ENCODE measurements around the gene GLDC. TPM values are rescaled to one million over a fixed set of nuclear protein-coding genes. Genes with fewer than 3 reads are reported as not detected.

GLDC gene
- total and polyA plus RNA-seq, 10 of the 15 experiments (the other 5 are each of a cell fraction or from before 2014, with no cell fraction given), result 33.1 to 165 (median 114) TPM

GRCh38 chr9:6579613-6580012, 65.9 kb downstream of the GLDC start:
- no peaks in the 10 kb centered on the region for H3K27me3 ChIP-seq (replicated peaks in 1 of 2; ENCODE audit: control insufficient read depth in 2 of 2, insufficient read depth in 2 of 2, low read length in 1 of 2)
- H3K9ac ChIP-seq (ENCODE audit: control insufficient read depth, insufficient read depth, low read length), result no peak overlapping the region
- intact Hi-C loops (cut with micrococcal nuclease; ENCODE audit: unreplicated experiment) (no loop called here), in situ Hi-C loops (cut with MboI) (no loop called here)
- WGBS (ENCODE audit: insufficient coverage, insufficient replicate concordance, low lambda C conversion rate, missing lambda C conversion rate), result 48% methylated on average over 6 of the region's 6 CpGs
- ChIA-PET CTCF (interaction anchor here (1.2 to 3.9 kb wide), 3 partner anchors 12 to 107 kb away, joined by 3 to 24 read pairs (median 7); no protein-coding TSS in a partner anchor), POLR2A (no interaction called here), SMC1A (ENCODE audit: uncharacterized antibody, unreplicated experiment) (interaction anchor here (0.8 to 1.8 kb wide), 2 partner anchors 11 to 103 kb away, joined by 3 to 5 read pairs; no protein-coding TSS in a partner anchor), RAD21 (ENCODE audit: unreplicated experiment) (interaction anchor here (1.0 kb wide), 1 partner anchor 106 kb away, joined by 4 read pairs; no protein-coding TSS in a partner anchor)
- no peak for ATAC-seq
- no peak overlapping the region for H3K4me3 ChIP-seq
- no peak overlapping the region for H3K27ac ChIP-seq (ENCODE audit: control insufficient read depth, insufficient read depth)
- H3K4me1 ChIP-seq (ENCODE audit: control insufficient read depth, insufficient read depth, low read length), result peaks cover 16% of the 10 kb centered on the region
- H3K79me2 ChIP-seq (ENCODE audit: control insufficient read depth, insufficient read depth, low read length), result no peaks in the 10 kb centered on the region
- no TSS peak for BruUV-seq (replicated peaks)
- no peaks in the 10 kb centered on the region for H3K9me3 ChIP-seq (replicated peaks; ENCODE audit: control insufficient read depth, insufficient read depth, low read length)
- no peak overlapping the region for H3K4me2 ChIP-seq (ENCODE audit: control insufficient read depth, insufficient read depth)
- TF ChIP-seq PML (IDR thresholded peaks at IDR 0.05; ENCODE audit: low read length) (no peak), RFX5 (IDR thresholded peaks at IDR 0.05; ENCODE audit: low read depth, low read length) (no peak), ATF7 (IDR thresholded peaks at IDR 0.05; ENCODE audit: low read depth) (no peak), EP300 (IDR thresholded peaks at IDR 0.05; ENCODE audit: borderline replicate concordance in 1 of 2, control insufficient read depth in 1 of 2, low read depth in 2 of 2, low read length in 2 of 2) (no peak), MTA3 (IDR thresholded peaks at IDR 0.05; ENCODE audit: borderline replicate concordance, low read length) (no peak), MYB (IDR thresholded peaks at IDR 0.05; ENCODE audit: borderline replicate concordance, low read depth, low read length) (no peak), CEBPB (IDR thresholded peaks at IDR 0.05; ENCODE audit: borderline replicate concordance in 1 of 2, low read depth in 2 of 2, low read length in 2 of 2) (no peak), IRF4 (IDR thresholded peaks at IDR 0.05; ENCODE audit: low read depth, low read length) (no peak), CREB1 (IDR thresholded peaks at IDR 0.05; ENCODE audit: low read depth) (no peak), HSF1 (IDR thresholded peaks at IDR 0.05; ENCODE audit: low read depth, low read length) (no peak), ESRRA (IDR thresholded peaks at IDR 0.05; ENCODE audit: low read length) (no peak), RAD21 (IDR thresholded peaks at IDR 0.05; ENCODE audit: insufficient read depth, low read depth, low read length) (no peak), POU2F2 (IDR thresholded peaks at IDR 0.05; ENCODE audit: borderline replicate concordance, low read depth, low read length) (no peak), ZNF274 (IDR thresholded peaks at IDR 0.05; ENCODE audit: insufficient read depth, insufficient read length) (no peak), STAT1 (conservative IDR thresholded peaks at IDR 0.05) (no peak), IRF5 (IDR thresholded peaks at IDR 0.05; ENCODE audit: borderline replicate concordance) (no peak), MEF2A (IDR thresholded peaks at IDR 0.05; ENCODE audit: insufficient read depth, low read depth, low read length) (no peak)
- TF ChIP-seq, protein P1, sequence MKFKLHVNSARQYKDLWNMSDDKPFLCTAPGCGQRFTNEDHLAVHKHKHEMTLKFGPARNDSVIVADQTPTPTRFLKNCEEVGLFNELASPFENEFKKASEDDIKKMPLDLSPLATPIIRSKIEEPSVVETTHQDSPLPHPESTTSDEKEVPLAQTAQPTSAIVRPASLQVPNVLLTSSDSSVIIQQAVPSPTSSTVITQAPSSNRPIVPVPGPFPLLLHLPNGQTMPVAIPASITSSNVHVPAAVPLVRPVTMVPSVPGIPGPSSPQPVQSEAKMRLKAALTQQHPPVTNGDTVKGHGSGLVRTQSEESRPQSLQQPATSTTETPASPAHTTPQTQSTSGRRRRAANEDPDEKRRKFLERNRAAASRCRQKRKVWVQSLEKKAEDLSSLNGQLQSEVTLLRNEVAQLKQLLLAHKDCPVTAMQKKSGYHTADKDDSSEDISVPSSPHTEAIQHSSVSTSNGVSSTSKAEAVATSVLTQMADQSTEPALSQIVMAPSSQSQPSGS (IDR thresholded peaks at IDR 0.05; ENCODE audit: low read length), result no peak
- DNase-seq (ENCODE audit: low read depth, low spot score), result no peak
- H4K20me1 ChIP-seq (ENCODE audit: control insufficient read depth, insufficient read depth), result no peaks in the 10 kb centered on the region
- no peak for FAIRE-seq
- peaks cover 0 to 4% of the 10 kb centered on the region in 2 experiments; a peak in 2 of 4 replicates for H3K36me3 ChIP-seq (ENCODE audit: control insufficient read depth in 2 of 2, insufficient read depth in 2 of 2, low read length in 1 of 2)
- no peak overlapping the region for H2AFZ ChIP-seq (ENCODE audit: control insufficient read depth, low read depth, low read length)

Measured in GM12878 (cell line).